ENCODE data around the gene PCGF1.

PCGF1 gene

GRCh38 chr2:74536166-74536950 is 28.9 kb upstream of the PCGF1 start:
- DNase-seq = no peak

- DNase-seq = no peak
Measured at GRCh38 chr2:74535440-74535965, 28.0 kb upstream of the PCGF1 start.

- DNase-seq = no peak
Measured at GRCh38 chr2:74534411-74534810, 26.9 kb upstream of the PCGF1 start.

GRCh38 chr2:74533464-74533863 is 26.0 kb upstream of the PCGF1 start:
- no peak for DNase-seq

- no peak for DNase-seq
Measured at GRCh38 chr2:74532222-74532621, 24.7 kb upstream of the PCGF1 start.

GRCh38 chr2:74531666-74532065 is 24.2 kb upstream of the PCGF1 start:
- no peak for DNase-seq

GRCh38 chr2:74530239-74531187 is 23.0 kb upstream of the PCGF1 start:
- peak; percentile 63 for DNase-seq

- DNase-seq = peak; percentile 84
Measured at GRCh38 chr2:74529357-74530238, 22.1 kb upstream of the PCGF1 start, which contains the start of the genes AUP1 and HTRA2. AUP1 (minus strand) TSS chr2:74529706; CDS start chr2:74529629, 77 bp downstream. HTRA2 (plus strand) TSS chr2:74529933; CDS start chr2:74530007, 74 bp downstream.

GRCh38 chr2:74528600-74529356 is 21.3 kb upstream of the PCGF1 start:
- no peak for DNase-seq

GRCh38 chr2:74527741-74528140 is 20.2 kb upstream of the PCGF1 start:
- DNase-seq = no peak

GRCh38 chr2:74526649-74527230 is 19.2 kb upstream of the PCGF1 start:
- no peak for DNase-seq

- DNase-seq = no peak
Measured at GRCh38 chr2:74525717-74526648, 18.5 kb upstream of the PCGF1 start, which contains the start of gene DQX1. DQX1 (minus strand) TSS chr2:74526231; CDS start chr2:74525729, 502 bp downstream.

GRCh38 chr2:74524955-74525716 is 17.6 kb upstream of the PCGF1 start:
- no peak for DNase-seq

- no peak for DNase-seq
Measured at GRCh38 chr2:74524005-74524404, 16.5 kb upstream of the PCGF1 start.

- no peak for DNase-seq
Measured at GRCh38 chr2:74522516-74522915, 15.0 kb upstream of the PCGF1 start.

GRCh38 chr2:74516650-74517049 is 9.2 kb upstream of the PCGF1 start:
- no peak for DNase-seq

GRCh38 chr2:74515981-74516633 is 8.6 kb upstream of the PCGF1 start:
- peak; percentile 74 for DNase-seq

GRCh38 chr2:74515271-74515980 is 7.9 kb upstream of the PCGF1 start:
- no peak for DNase-seq

All from activated CD4-positive, CD25-positive, alpha-beta regulatory T cell treated with anti-CD3 and anti-CD28 coated beads, Interleukin-2, amount 50 U/mL, for 72 hours (primary cell).